ENCODE measurements around the gene GTSF1L.

Gene GTSF1L

DNA sequence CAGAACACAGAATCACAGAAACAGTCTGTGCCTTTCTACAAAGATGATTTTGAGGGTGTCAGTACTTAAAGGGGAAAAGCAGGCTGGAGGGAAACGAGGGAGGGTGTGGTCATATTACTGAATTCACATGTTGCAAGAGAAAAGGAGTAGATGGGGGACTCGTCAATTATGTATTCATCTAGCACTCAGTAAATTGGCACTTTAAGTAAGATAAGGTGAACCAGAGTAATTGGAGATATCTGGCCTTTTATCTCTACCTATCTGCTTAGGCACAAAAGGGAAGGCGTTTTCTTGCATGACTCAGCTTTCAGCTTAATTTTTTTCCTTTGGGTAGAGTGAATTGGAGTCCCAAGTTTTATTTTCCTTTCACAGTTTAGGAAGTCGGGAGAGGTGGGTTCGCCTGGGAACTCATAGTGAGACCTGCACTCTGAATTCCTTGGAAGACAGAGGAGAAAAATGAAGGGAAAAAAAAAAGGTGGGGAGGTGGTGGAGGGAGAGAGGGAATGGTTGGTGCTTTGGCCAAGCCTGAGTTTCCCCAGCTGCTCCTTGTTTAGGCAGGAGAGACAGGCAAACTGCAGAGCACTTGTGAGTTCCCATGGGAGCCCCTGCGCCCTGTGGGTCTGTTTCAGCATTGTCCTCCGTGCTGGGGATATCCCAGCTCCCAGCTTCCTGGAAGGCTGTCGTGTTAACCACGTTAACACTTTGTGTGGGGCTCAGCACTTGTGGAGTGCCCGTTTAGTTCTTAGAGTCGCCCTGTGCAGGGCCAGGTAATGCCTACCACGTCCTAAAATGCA, 19.7 kb upstream of the GTSF1L start:
- TF ChIP-seq, protein P1, sequence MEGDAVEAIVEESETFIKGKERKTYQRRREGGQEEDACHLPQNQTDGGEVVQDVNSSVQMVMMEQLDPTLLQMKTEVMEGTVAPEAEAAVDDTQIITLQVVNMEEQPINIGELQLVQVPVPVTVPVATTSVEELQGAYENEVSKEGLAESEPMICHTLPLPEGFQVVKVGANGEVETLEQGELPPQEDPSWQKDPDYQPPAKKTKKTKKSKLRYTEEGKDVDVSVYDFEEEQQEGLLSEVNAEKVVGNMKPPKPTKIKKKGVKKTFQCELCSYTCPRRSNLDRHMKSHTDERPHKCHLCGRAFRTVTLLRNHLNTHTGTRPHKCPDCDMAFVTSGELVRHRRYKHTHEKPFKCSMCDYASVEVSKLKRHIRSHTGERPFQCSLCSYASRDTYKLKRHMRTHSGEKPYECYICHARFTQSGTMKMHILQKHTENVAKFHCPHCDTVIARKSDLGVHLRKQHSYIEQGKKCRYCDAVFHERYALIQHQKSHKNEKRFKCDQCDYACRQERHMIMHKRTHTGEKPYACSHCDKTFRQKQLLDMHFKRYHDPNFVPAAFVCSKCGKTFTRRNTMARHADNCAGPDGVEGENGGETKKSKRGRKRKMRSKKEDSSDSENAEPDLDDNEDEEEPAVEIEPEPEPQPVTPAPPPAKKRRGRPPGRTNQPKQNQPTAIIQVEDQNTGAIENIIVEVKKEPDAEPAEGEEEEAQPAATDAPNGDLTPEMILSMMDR (IDR thresholded peaks at IDR 0.05; ENCODE audit: low read depth, low read length, missing control alignments): no peak
- no peak overlapping the region for H3K4me3 ChIP-seq (ENCODE audit: low read depth, low read length)
- DNase-seq (ENCODE audit: low read depth): no peak

DNA sequence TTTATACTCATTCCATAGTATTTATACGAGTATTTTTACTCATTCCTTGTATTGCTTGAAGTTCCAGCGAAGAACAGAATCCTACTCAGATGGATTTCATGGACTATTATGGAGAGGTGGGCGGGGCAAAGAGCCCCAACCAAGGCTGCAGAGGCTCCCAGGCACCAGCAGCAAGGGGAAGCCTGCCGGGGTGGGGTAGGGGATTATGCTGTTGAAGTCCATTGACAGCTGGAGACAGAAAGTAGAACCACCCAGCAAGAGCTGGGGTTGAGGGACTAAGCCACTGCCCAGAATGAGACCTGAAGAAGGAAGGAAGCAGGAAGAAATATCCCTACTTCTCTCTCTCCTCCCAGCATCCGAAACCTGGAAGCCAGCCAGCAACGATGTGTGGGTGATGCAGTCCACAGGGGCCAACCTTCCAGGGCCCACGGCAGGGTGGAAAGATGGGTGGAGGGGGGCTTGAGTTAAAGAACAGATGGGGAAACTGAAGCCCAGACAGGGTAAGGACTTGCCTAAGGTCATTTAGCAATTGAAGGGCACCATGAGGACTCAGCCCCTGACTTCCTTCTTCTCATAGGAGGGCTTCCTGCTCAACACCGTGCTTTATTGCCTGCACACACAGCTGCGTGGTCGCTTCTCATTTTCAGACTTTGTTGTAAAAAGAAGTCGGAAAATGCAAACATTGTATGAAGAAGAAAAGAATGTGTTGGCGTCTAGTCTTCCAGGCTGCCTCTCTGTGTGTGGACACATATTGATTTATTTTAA, 18.3 kb upstream of the GTSF1L start:
- H3K4me3 ChIP-seq (ENCODE audit: low read depth, low read length): no peak overlapping the region
- TF ChIP-seq, protein P1 (IDR thresholded peaks at IDR 0.05; ENCODE audit: low read depth, low read length, missing control alignments): no peak
- DNase-seq (ENCODE audit: low read depth): no peak

DNA sequence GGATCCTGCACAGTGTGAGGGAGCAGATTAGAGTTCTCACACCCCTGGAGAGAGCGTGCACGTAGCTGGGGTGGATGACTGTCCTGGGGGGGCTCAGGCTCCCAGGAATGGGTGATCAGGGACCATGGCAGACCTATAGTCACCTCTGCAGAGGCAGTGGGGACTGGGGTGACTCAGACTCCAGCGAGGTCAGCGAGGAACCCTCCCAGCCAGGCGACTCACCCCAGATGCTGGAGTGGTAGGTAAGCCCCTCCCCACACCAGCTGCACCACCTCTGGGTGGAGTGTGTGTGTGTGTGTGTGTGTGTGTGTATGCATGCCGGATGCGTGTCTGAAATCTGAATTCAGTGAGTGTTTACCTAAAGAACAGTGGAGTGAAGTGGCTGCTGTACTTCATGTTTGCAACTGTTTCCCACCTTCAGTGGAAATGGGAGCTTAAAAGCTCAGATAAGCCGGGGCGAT, 17.4 kb upstream of the GTSF1L start:
- no peak overlapping the region for H3K4me3 ChIP-seq (ENCODE audit: low read depth, low read length)
- TF ChIP-seq, protein P1 (IDR thresholded peaks at IDR 0.05; ENCODE audit: low read depth, low read length, missing control alignments): no peak
- no peak for DNase-seq (ENCODE audit: low read depth)

DNA sequence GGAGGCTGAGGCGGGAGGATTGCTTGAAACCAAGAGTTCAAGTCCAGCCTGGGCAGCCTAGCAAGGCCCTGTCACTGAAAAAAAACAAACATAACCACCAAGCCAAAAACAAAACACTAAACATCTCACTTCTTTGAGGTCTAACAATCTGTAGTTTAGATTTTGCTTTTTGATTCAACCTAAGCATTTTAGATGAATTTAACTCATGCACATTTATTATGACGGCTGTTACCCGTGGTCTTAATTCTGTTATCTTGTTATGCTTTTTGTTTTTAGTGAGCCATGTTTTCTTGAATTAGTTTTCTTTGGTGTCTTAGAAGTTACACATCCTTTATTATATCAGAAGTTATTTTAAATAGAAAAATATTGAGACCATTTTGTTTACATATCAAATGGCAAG, 13.8 kb upstream of the GTSF1L start:
- DNase-seq (ENCODE audit: low read depth): no peak
- H3K4me3 ChIP-seq (ENCODE audit: low read depth, low read length): no peak overlapping the region
- TF ChIP-seq, protein P1 (IDR thresholded peaks at IDR 0.05; ENCODE audit: low read depth, low read length, missing control alignments): no peak

- H3K4me3 ChIP-seq (ENCODE audit: low read depth, low read length): no peak overlapping the region
- DNase-seq (ENCODE audit: low read depth): no peak
- TF ChIP-seq, protein P1 (IDR thresholded peaks at IDR 0.05; ENCODE audit: low read depth, low read length, missing control alignments): no peak
Observed at GRCh38 chr20:43739148-43739749, 12.4 kb upstream of the GTSF1L start.

- no peak overlapping the region for H3K4me3 ChIP-seq (ENCODE audit: low read depth, low read length)
- TF ChIP-seq, protein P1 (IDR thresholded peaks at IDR 0.05; ENCODE audit: low read depth, low read length, missing control alignments): no peak
- DNase-seq (ENCODE audit: low read depth): no peak
Observed at GRCh38 chr20:43737925-43738324, 11.1 kb upstream of the GTSF1L start.

Measured in GM12864 (cell line).